Stimulated activated CD8-positive, alpha-beta memory T cell treated with anti-CD3 and anti-CD28 coated beads, Interleukin-4, amount 100 ng/mL, for 24 hours (primary cell): ENCODE results near the gene KLHL22.
"Not testable (repeated sequence)": the region's sequence is repeated elsewhere in the genome, so short reads cannot be mapped to it uniquely, and the experiment has no call there.

Source experiments
- DNase-seq: peaks from one replicate; pipeline ENCODE4 v3.0.0-alpha.2; 2020; ENCODE audit warnings: low read depth

The KLHL22 gene

GRCh38 chr22:20399866-20400605 lies 95.6 kb downstream of the KLHL22 start:
- DNase-seq = no peak

- no peak for DNase-seq
Measured at GRCh38 chr22:20398420-20398819, 97.2 kb downstream of the KLHL22 start.

GRCh38 chr22:20397498-20397897 lies 98.1 kb downstream of the KLHL22 start:
- DNase-seq = no peak

GRCh38 chr22:20396639-20397038 lies 99.0 kb downstream of the KLHL22 start:
- no peak for DNase-seq

GRCh38 chr22:20395907-20396287 lies 99.7 kb downstream of the KLHL22 start:
- DNase-seq = no peak

- DNase-seq = no peak
Measured at GRCh38 chr22:20395181-20395906, 100.3 kb downstream of the KLHL22 start.

- DNase-seq = peak; percentile 74
Measured at GRCh38 chr22:20393705-20394476, 101.7 kb downstream of the KLHL22 start, which contains the start of gene ZNF74. Gene ZNF74 (plus strand): TSS chr22:20394151. CDS start chr22:20394629, 478 bp downstream.

GRCh38 chr22:20392983-20393704 lies 102.5 kb downstream of the KLHL22 start:
- DNase-seq = peak; percentile 2

GRCh38 chr22:20392365-20392881 lies 103.2 kb downstream of the KLHL22 start:
- not testable (repeated sequence) for DNase-seq
